ENCODE measurements around the gene KIF5C. TPM values are rescaled to one million over a fixed set of nuclear protein-coding genes. Genes with fewer than 3 reads are reported as not detected.

Gene KIF5C
- total and polyA plus RNA-seq, 2 of the 13 experiments (the other 11 are each of a cell fraction or from before 2014, with no cell fraction given) = 0.15 to 0.20 TPM

DNA sequence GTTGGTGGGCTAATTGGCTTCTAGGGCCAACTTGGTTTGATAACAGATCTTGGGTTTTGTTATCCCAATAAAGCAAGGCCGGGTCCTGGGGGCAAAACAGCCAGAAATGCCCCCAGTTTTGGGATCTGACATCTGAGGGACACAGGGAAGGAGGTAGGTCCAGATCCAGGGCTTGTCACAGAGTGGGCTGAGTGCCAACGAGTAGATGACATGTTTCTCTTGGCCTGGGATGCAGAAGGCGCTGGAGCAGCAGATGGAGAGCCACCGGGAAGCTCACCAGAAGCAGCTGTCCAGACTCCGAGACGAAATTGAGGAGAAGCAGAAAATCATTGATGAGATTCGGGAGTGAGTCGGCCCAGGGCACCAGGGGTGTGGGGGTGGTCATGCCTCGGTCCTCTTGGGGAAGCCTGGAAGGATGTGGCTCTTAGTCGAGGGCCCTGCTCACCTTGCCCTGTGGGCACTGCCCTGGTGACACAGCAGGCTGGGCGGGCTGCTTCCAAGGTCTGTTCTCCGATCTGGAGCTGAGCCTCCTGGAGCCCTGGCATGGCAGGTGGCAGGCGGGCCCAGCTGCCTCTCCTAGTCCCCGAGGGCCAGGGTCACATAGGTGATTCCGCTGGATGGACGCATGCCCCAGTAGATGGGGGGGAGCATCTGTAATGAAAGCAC, 123.3 kb downstream of the KIF5C start:
- Histone ChIP-seq H3K4me2 (ENCODE audit: low read depth, low read length) (no peak overlapping the region), H3K4me3 (replicated peaks in 1 of 3; ENCODE audit: insufficient read depth in 1 of 3, low read depth in 2 of 3, low read length in 3 of 3) (no peak overlapping the region), H3K4me1 (ENCODE audit: insufficient read depth, low read length) (no peaks in the 10 kb centered on the region), H3K27ac (ENCODE audit: extremely low read length, insufficient read depth, low read length) (no peak overlapping the region), H3K9me3 (ENCODE audit: low read length) (no peaks in the 10 kb centered on the region), H3K79me2 (ENCODE audit: insufficient read depth, low read length) (no peaks in the 10 kb centered on the region), H2AFZ (ENCODE audit: low read length) (no peak overlapping the region), H3K27me3 (ENCODE audit: control insufficient read depth in 1 of 2, insufficient read depth in 2 of 2, low read length in 2 of 2) (peaks cover 0 to 37% of the 10 kb centered on the region in 2 experiments; a peak in 2 of 5 replicates), H3K9ac (ENCODE audit: insufficient read depth, low read depth, low read length) (no peak overlapping the region), H3K36me3 (replicated peaks in 1 of 2; ENCODE audit: control insufficient read depth in 1 of 2, insufficient read depth in 2 of 2, low read length in 2 of 2) (no peaks in the 10 kb centered on the region), H4K20me1 (ENCODE audit: insufficient read depth, low read length) (no peaks in the 10 kb centered on the region)
- no peak for ATAC-seq
- no peak for TF ChIP-seq ZBTB7B (CRISPR knock-in tag; IDR thresholded peaks at IDR 0.05)
- TF ChIP-seq SP1 (IDR thresholded peaks at IDR 0.05) = no peak
- TF ChIP-seq SP1 (CRISPR knock-in tag; IDR thresholded peaks at IDR 0.05) = no peak
- no peak for TF ChIP-seq POLR2A (IDR thresholded peaks at IDR 0.05; ENCODE audit: insufficient read depth in 1 of 2, low read depth in 2 of 2, low read length in 2 of 2)
- TF ChIP-seq TRIM24 (CRISPR knock-in tag; IDR thresholded peaks at IDR 0.05) = no peak
- no peak for TF ChIP-seq ZNF839 (CRISPR knock-in tag; IDR thresholded peaks at IDR 0.05; ENCODE audit: borderline replicate concordance)
- TF ChIP-seq MIXL1 (CRISPR knock-in tag; IDR thresholded peaks at IDR 0.05) = no peak
- TF ChIP-seq TBP (CRISPR knock-in tag; IDR thresholded peaks at IDR 0.05) = no peak
- no peak for TF ChIP-seq NFIC (IDR thresholded peaks at IDR 0.05; ENCODE audit: low read length)
- TF ChIP-seq FOXP1 (IDR thresholded peaks at IDR 0.05) = no peak
- no peak for TF ChIP-seq FOXP1 (CRISPR knock-in tag; IDR thresholded peaks at IDR 0.05)
- TF ChIP-seq IRF9 (CRISPR knock-in tag; IDR thresholded peaks at IDR 0.05; ENCODE audit: borderline replicate concordance) = no peak
- TF ChIP-seq ZMYM2 (CRISPR knock-in tag; IDR thresholded peaks at IDR 0.05) = no peak
- TF ChIP-seq GZF1 (CRISPR knock-in tag; IDR thresholded peaks at IDR 0.05) = no peak
- TF ChIP-seq ZNF256 (CRISPR knock-in tag; conservative IDR thresholded peaks at IDR 0.05) = no peak
- no peak for TF ChIP-seq REST (IDR thresholded peaks at IDR 0.05; ENCODE audit: borderline replicate concordance in 1 of 2, low read depth in 1 of 2, low read length in 2 of 2)
- TF ChIP-seq KLF6 (CRISPR knock-in tag; IDR thresholded peaks at IDR 0.05) = no peak
- TF ChIP-seq ZBTB1 (CRISPR knock-in tag; IDR thresholded peaks at IDR 0.05; ENCODE audit: borderline replicate concordance) = no peak
- TF ChIP-seq ZNF329 (CRISPR knock-in tag; IDR thresholded peaks at IDR 0.05; ENCODE audit: low read depth) = no peak
- in situ Hi-C loops (cut with HindIII; ENCODE audit: extremely low pct_ligation_motif_present, low pct_unique_long_range_greater_than_20kb) = loop anchor here (25.0 kb wide), 2 partner anchors 361 to 1061 kb away; partner anchors contain the start of gene EPC2
- WGBS (ENCODE audit: low lambda C conversion rate) = 37% methylated on average over 13 of the region's 16 CpGs
- ChIA-PET POLR2A (no interaction called here), CTCF (ENCODE audit: low intra/inter-chr PET ratio, low total read pairs) (no interaction called here)
- no TSS peak for BruUV-seq (replicated peaks)
- no peak for DNase-seq (ENCODE audit: low spot score)
- intact Hi-C loops (cut with micrococcal nuclease; ENCODE audit: unreplicated experiment) = no loop called here
- no peak for FAIRE-seq
